Psoas muscle (tissue), 8 donors: ENCODE results near the gene HINFP. TPM values are rescaled to one million over a fixed set of nuclear protein-coding genes. Genes with fewer than 3 reads are reported as not detected.

Experiments
- ATAC-seq, 4 donors: fragments of 200-7000 bp; cut with Tn5 transposase; one replicate each; pipeline ENCODE4 v1.9.1; 2020; ENCODE audit warnings: moderate library complexity in 3 of 4, mild to moderate bottlenecking in 2 of 4
- DNase-seq, 2 donors: peaks; one replicate each; pipeline ENCODE4 v3.0.0-alpha.2; 2020
- H3K27ac ChIP-seq: fragments of 200-600 bp; one replicate; pipeline ENCODE4 v1.8.0; 2022
- H3K27me3 ChIP-seq, 3 donors: fragments of 200-600 bp in 1 of 3; one replicate each; pipeline versions ENCODE4 v1.6.1 to v1.8.0; 2013 to 2022; ENCODE audit warnings: low read length in 2 of 3, mild to moderate bottlenecking in 2 of 3, moderate library complexity in 1 of 3; ENCODE audit not compliant: insufficient read depth in 3 of 3
- H3K36me3 ChIP-seq, 2 donors: fragments of 200-600 bp in 1 of 2; one replicate each; pipeline versions ENCODE4 v1.6.1 to v1.8.0; 2013 to 2022; ENCODE audit warnings: low read depth in 1 of 2, mild to moderate bottlenecking in 1 of 2, moderate library complexity in 1 of 2; ENCODE audit not compliant: insufficient read depth in 1 of 2
- H3K4me1 ChIP-seq: fragments of 200-600 bp; one replicate; pipeline ENCODE4 v1.8.0; 2022
- H3K4me3 ChIP-seq: fragments of 200-600 bp; one replicate; pipeline ENCODE4 v1.8.0; 2022; ENCODE audit warnings: mild to moderate bottlenecking
- H3K9me3 ChIP-seq: fragments of 200-600 bp; one replicate; pipeline ENCODE4 v1.8.0; 2022
- CTCF ChIP-seq: fragments of 200-600 bp; IDR thresholded peaks from one replicate; pipeline ENCODE4 v1.8.0; 2022; ENCODE audit warnings: antibody characterized with exemption
- WGBS, 3 donors: extraction: QIAGEN DNeasy Blood & Tissue Kit; methylation state at CpG; one replicate each; pipeline versions ENCODE4 v1.1.6 to v1.1.7; 2013; 5-methylcytosine and 5-hydroxymethylcytosine counted together
- intact Hi-C, 2 donors: fragments of 100-400 bp; cut with DNase I; formaldehyde crosslinking; loops; one replicate each; pipeline versions ENCODE4 v1.11.0 to v1.14.2; 2022
- polyA plus RNA-seq, 3 donors: library from polyadenylated mRNA; stranded (reverse); fragments of 200-250 nt; gene quantifications; one replicate each; pipeline ENCODE4 v1.2.3, GENCODE V29; 2013
- total RNA-seq, 4 donors: library from RNA; stranded (reverse); fragmentation: NEBNext Ultra II Directional in 2 of 4; extraction: Animal tissue kit (Norgen Biotek cat#: 25700) in 2 of 4; gene quantifications; one replicate each; pipeline versions ENCODE4 v1.2.1 to v1.2.4, GENCODE V29; 2021 to 2023
- donor health status: healthy with polysubstance abuse.
- donor health status: DM: no; HTN: no; CAD: no; lungs with moderate emphysema.
- donor health status: Bipolar disorder and iron deficiency.
- donor health status: healthy.
- donor health status: DM: yes; HTN: yes; CAD: no.
- donor health status: DM: no; HTN: no; CAD: no.
- donor health status: DM: no; HTN: no; CAD: no.
- donor health status: DM: yes; HTN: yes; CAD: no.

The HINFP gene
- total and polyA plus RNA-seq, 7 donors: 8.3 to 20.6 (median 12.7) TPM

- intact Hi-C loops: no loop called here
- H3K4me3 ChIP-seq: no peak overlapping the region
- H3K27me3 ChIP-seq: no peaks in the 10 kb centered on the region
- H3K36me3 ChIP-seq: peaks cover 2 to 71% of the 10 kb centered on the region in 2 donors
- 79 to 89% (median 81%) methylated on average over 12 of the region's 12 CpGs for WGBS, 3 donors
- no peaks in the 10 kb centered on the region for H3K9me3 ChIP-seq
- ATAC-seq (no peak), DNase-seq (no peak)
- no peak for TF ChIP-seq CTCF
- peaks cover 10% of the 10 kb centered on the region for H3K4me1 ChIP-seq
- no peak overlapping the region for H3K27ac ChIP-seq
Observed at GRCh38 chr11:119112314-119113020, 8.9 kb upstream of the HINFP start.

GRCh38 chr11:119113716-119114115 is 7.7 kb upstream of the HINFP start:
- Histone ChIP-seq H3K9me3 (no peaks in the 10 kb centered on the region), H3K4me1 (peaks cover 4% of the 10 kb centered on the region), H3K27ac (no peak overlapping the region), H3K36me3 (peaks cover 2 to 75% of the 10 kb centered on the region in 2 donors), H3K4me3 (no peak overlapping the region), H3K27me3 (no peaks in the 10 kb centered on the region)
- 92 to 97% (median 92%) methylated on average over 9 of the region's 9 CpGs for WGBS, 3 donors
- no peak for ATAC-seq
- intact Hi-C loops: no loop called here
- no peak for DNase-seq
- TF ChIP-seq CTCF: no peak

GRCh38 chr11:119114351-119114750 is 7.0 kb upstream of the HINFP start:
- Histone ChIP-seq H3K4me3 (no peak overlapping the region), H3K9me3 (no peaks in the 10 kb centered on the region), H3K27me3 (no peaks in the 10 kb centered on the region), H3K4me1 (no peaks in the 10 kb centered on the region), H3K27ac (no peak overlapping the region), H3K36me3 (peaks cover 2 to 75% of the 10 kb centered on the region in 2 donors)
- no peak for TF ChIP-seq CTCF
- intact Hi-C loops: no loop called here
- 79 to 87% (median 81%) methylated on average over 5 of the region's 5 CpGs for WGBS, 3 donors
- ATAC-seq: no peak
- no peak for DNase-seq

GRCh38 chr11:119115484-119116234 is 5.7 kb upstream of the HINFP start:
- WGBS, 3 donors: 66 to 74% (median 70%) methylated on average over 24 of the region's 24 CpGs
- peaks cover 2% of the 10 kb centered on the region for H3K4me1 ChIP-seq
- no peaks in the 10 kb centered on the region for H3K27me3 ChIP-seq
- DNase-seq (peak; percentile 51 to 69), ATAC-seq (peak in 1 of 4 donors; percentile 28)
- peak overlapping the region; percentile 18 for H3K4me3 ChIP-seq
- intact Hi-C loops: no loop called here
- no peaks in the 10 kb centered on the region for H3K9me3 ChIP-seq
- TF ChIP-seq CTCF: no peak
- H3K27ac ChIP-seq: no peak overlapping the region
- peaks cover 2 to 71% of the 10 kb centered on the region in 2 donors for H3K36me3 ChIP-seq
